Inflammatory macrophage treated with lipopolysaccharide for 1 hour (primary cell): ENCODE measurements around the gene KANK3.
"Not testable (repeated sequence)": the region's sequence is repeated elsewhere in the genome, so short reads cannot be mapped to it uniquely, and the experiment has no call there.

Experiments used
- DNase-seq, 2 donors: peaks; one replicate each; pipeline ENCODE4 v3.0.0-alpha.2; 2020 to 2022

KANK3 gene

GRCh38 chr19:8316351-8317125 lies 26.5 kb downstream of the KANK3 start:
- DNase-seq, result no peak

- DNase-seq, result not testable (repeated sequence)
Measured at GRCh38 chr19:8314981-8315640, 28.0 kb downstream of the KANK3 start.

GRCh38 chr19:8311461-8312260 lies 31.4 kb downstream of the KANK3 start:
- no peak for DNase-seq

GRCh38 chr19:8310342-8311055 lies 32.6 kb downstream of the KANK3 start:
- DNase-seq, result no peak

GRCh38 chr19:8308891-8309291 lies 34.2 kb downstream of the KANK3 start:
- DNase-seq, result no peak

- peak; percentile 66 to 91 for DNase-seq
Measured at GRCh38 chr19:8307965-8308866, 34.8 kb downstream of the KANK3 start, which contains the start of gene CD320. TSS of gene CD320 (minus strand) at chr19:8308358. CDS start at chr19:8308290, 68 bp downstream.

- DNase-seq, result no peak
Measured at GRCh38 chr19:8307400-8307964, 35.6 kb downstream of the KANK3 start.

- DNase-seq, result no peak
Measured at GRCh38 chr19:8306235-8307054, 36.6 kb downstream of the KANK3 start.

GRCh38 chr19:8305798-8306197 lies 37.3 kb downstream of the KANK3 start:
- DNase-seq, result no peak

- DNase-seq, result no peak
Measured at GRCh38 chr19:8304841-8305621, 38.0 kb downstream of the KANK3 start.

GRCh38 chr19:8302734-8303133 lies 40.3 kb downstream of the KANK3 start:
- no peak for DNase-seq

- DNase-seq, result peak in 1 of 2 donors; percentile 16
Measured at GRCh38 chr19:8302357-8302691, 40.7 kb downstream of the KANK3 start.

GRCh38 chr19:8291337-8291736 lies 51.7 kb downstream of the KANK3 start:
- DNase-seq, result not testable (repeated sequence)

- not testable (repeated sequence) for DNase-seq
Measured at GRCh38 chr19:8276508-8276907, 66.6 kb downstream of the KANK3 start.
